Liver (tissue), 3 donors: Measurements from ENCODE around the gene PDE1C.

Source experiments
- CTCF ChIP-seq: fragments of 150-350 bp; IDR thresholded peaks from 2 replicates; pipeline ENCODE4 v1.5.1; 2017; ENCODE audit warnings: improper control_type of control experiment, low read depth, low read length; ENCODE audit not compliant: missing input control
- EGR1 ChIP-seq, 2 donors: IDR thresholded peaks; 2 replicates each; pipeline ENCODE4 v1.6.1; 2016 to 2018; ENCODE audit warnings: antibody characterized with exemption in 2 of 2, low read depth in 2 of 2
- FOXA1 ChIP-seq: IDR thresholded peaks from 2 replicates; pipeline ENCODE4 v1.6.1; 2016; ENCODE audit warnings: antibody characterized with exemption
- GABPA ChIP-seq, 2 donors: IDR thresholded peaks in 1 of 2; conservative IDR thresholded peaks in 1 of 2; 2 replicates each; pipeline ENCODE4 v1.6.1; 2016; ENCODE audit warnings: antibody characterized with exemption in 2 of 2, mild to moderate bottlenecking in 1 of 2, moderate library complexity in 1 of 2
- HNF4A ChIP-seq, 2 donors: conservative IDR thresholded peaks; 2 replicates each; pipeline ENCODE4 v1.6.1; 2016; ENCODE audit warnings: antibody characterized with exemption in 2 of 2, mild to moderate bottlenecking in 2 of 2
- HNF4G ChIP-seq: IDR thresholded peaks from 2 replicates; pipeline ENCODE4 v1.6.1; 2016; ENCODE audit warnings: antibody characterized with exemption
- MAX ChIP-seq: IDR thresholded peaks from 2 replicates; pipeline ENCODE4 v1.6.1; 2016; ENCODE audit warnings: antibody characterized with exemption
- RAD21 ChIP-seq, 2 donors: IDR thresholded peaks; 2 replicates each; pipeline ENCODE4 v1.6.1; 2016; ENCODE audit warnings: antibody characterized with exemption in 2 of 2, mild to moderate bottlenecking in 2 of 2
- REST ChIP-seq: IDR thresholded peaks from 2 replicates; pipeline ENCODE4 v1.6.1; 2016; ENCODE audit warnings: antibody characterized with exemption, mild to moderate bottlenecking
- SP1 ChIP-seq: IDR thresholded peaks from 2 replicates; pipeline ENCODE4 v1.6.1; 2018; ENCODE audit warnings: antibody characterized with exemption, mild to moderate bottlenecking
- TAF1 ChIP-seq: conservative IDR thresholded peaks from 2 replicates; pipeline ENCODE4 v1.6.1; 2016; ENCODE audit warnings: antibody characterized with exemption, mild to moderate bottlenecking
- YY1 ChIP-seq: IDR thresholded peaks from 2 replicates; pipeline ENCODE4 v1.6.1; 2016; ENCODE audit warnings: antibody characterized with exemption, mild to moderate bottlenecking
- donor health status: healthy.
- donor health status: healthy.

GRCh38 chr7:32075612-32076011, 5.4 kb upstream of the PDE1C start:
- TF ChIP-seq HNF4G (no peak), TAF1 (no peak), CTCF (no peak), GABPA (IDR thresholded peaks at IDR 0.05 in 1 of 2, conservative IDR thresholded peaks at IDR 0.05 in 1 of 2) (no peak), MAX (no peak), RAD21 (IDR thresholded peaks at IDR 0.05) (no peak), HNF4A (conservative IDR thresholded peaks at IDR 0.05) (no peak), REST (no peak), YY1 (no peak), SP1 (no peak), EGR1 (IDR thresholded peaks at IDR 0.05; ENCODE audit: low read depth in 2 of 2) (no peak), FOXA1 (no peak)
